GM19035 (cell line): Measurements from ENCODE around the gene SP7.
"Not testable (repeated sequence)": the region's sequence is repeated elsewhere in the genome, so short reads cannot be mapped to it uniquely, and the experiment has no call there.

Experiments used
- ATAC-seq: cut with Tn5 transposase; IDR thresholded peaks from one replicate; pipeline ENCODE4 v1.9.1; 2021; ENCODE audit not compliant: unreplicated experiment

SP7 gene

GRCh38 chr12:53336181-53336681, at the start of gene SP7:
SP7 (minus strand) TSS chr12:53336354; CDS start chr12:53335646, 708 bp downstream.
- ATAC-seq, result no peak

- ATAC-seq, result no peak
Measured at GRCh38 chr12:53383258-53383657, 47.1 kb upstream of the SP7 start.

- ATAC-seq, result no peak
Measured at GRCh38 chr12:53381731-53382630, 45.8 kb upstream of the SP7 start.

GRCh38 chr12:53380794-53381730, 44.9 kb upstream of the SP7 start:
- ATAC-seq, result no peak

GRCh38 chr12:53380104-53380793, 44.1 kb upstream of the SP7 start, which contains the start of gene SP1:
SP1 (plus strand) TSS chr12:53380176; CDS start chr12:53380292, 116 bp downstream.
- peak; percentile 33 for ATAC-seq

GRCh38 chr12:53379389-53380103, 43.4 kb upstream of the SP7 start:
- peak; percentile 66 for ATAC-seq

- ATAC-seq, result no peak
Measured at GRCh38 chr12:53378724-53379388, 42.7 kb upstream of the SP7 start.

- no peak for ATAC-seq
Measured at GRCh38 chr12:53378222-53378621, 42.1 kb upstream of the SP7 start.

- no peak for ATAC-seq
Measured at GRCh38 chr12:53376747-53377146, 40.6 kb upstream of the SP7 start.

- ATAC-seq, result not testable (repeated sequence)
Measured at GRCh38 chr12:53374277-53374676, 38.1 kb upstream of the SP7 start.

GRCh38 chr12:53373554-53374133, 37.5 kb upstream of the SP7 start:
- not testable (repeated sequence) for ATAC-seq

- no peak for ATAC-seq
Measured at GRCh38 chr12:53365245-53365904, 29.2 kb upstream of the SP7 start.

GRCh38 chr12:53361638-53362037, 25.5 kb upstream of the SP7 start:
- ATAC-seq, result not testable (repeated sequence)

- ATAC-seq, result no peak
Measured at GRCh38 chr12:53358836-53359419, 22.8 kb upstream of the SP7 start.

- no peak for ATAC-seq
Measured at GRCh38 chr12:53355121-53355520, 19.0 kb upstream of the SP7 start.

GRCh38 chr12:53353257-53353655, 17.1 kb upstream of the SP7 start:
- ATAC-seq, result no peak

- ATAC-seq, result no peak
Measured at GRCh38 chr12:53352331-53353256, 16.4 kb upstream of the SP7 start.
